Measurements from ENCODE around the gene PCDHGA1. TPM values are rescaled to one million over a fixed set of nuclear protein-coding genes. Genes with fewer than 3 reads are reported as not detected.

Gene PCDHGA1
- total and polyA plus RNA-seq, 9 of the 15 experiments (the other 6 are each of a cell fraction or from before 2014, with no cell fraction given), result 0.05 to 0.26 (median 0.18) TPM; not detected in 2

GRCh38 chr5:141492168-141492885, 162.0 kb downstream of the PCDHGA1 start:
- Histone ChIP-seq H4K20me1 (replicated peaks; ENCODE audit: control insufficient read depth, insufficient read depth, low read length) (0 out of 2 replicates have a peak, but pooled peaks cover 5% of the 10 kb centered on the region), H3K27ac (ENCODE audit: extremely low read depth, low read depth, low read length) (no peak overlapping the region), H3K36me3 (ENCODE audit: control insufficient read depth, insufficient read depth, low read length) (no peaks in the 10 kb centered on the region), H3K4me3 (no peak overlapping the region), H3K9me3 (replicated peaks; ENCODE audit: control insufficient read depth, insufficient read depth, low read depth, low read length) (no peaks in the 10 kb centered on the region), H3K27me3 (ENCODE audit: control insufficient read depth in 2 of 2, insufficient read depth in 2 of 2, low read length in 2 of 2) (peaks cover 44 to 86% of the 10 kb centered on the region in 2 experiments), H3K9me1 (ENCODE audit: control insufficient read depth, insufficient read depth, low read length) (no peaks in the 10 kb centered on the region), H3K79me2 (ENCODE audit: control insufficient read depth, insufficient read depth, low read length) (no peaks in the 10 kb centered on the region), H3K4me1 (replicated peaks in 1 of 2; ENCODE audit: control insufficient read depth in 2 of 2, insufficient read depth in 2 of 2, low read length in 2 of 2) (peaks cover 0 to 15% of the 10 kb centered on the region in 2 experiments; a peak in 2 of 5 replicates), H3K9ac (ENCODE audit: insufficient read depth in 1 of 2, low read depth in 2 of 2, low read length in 2 of 2) (no peak overlapping the region), H3K4me2 (ENCODE audit: insufficient read depth, low read length) (no peak overlapping the region), H2AFZ (ENCODE audit: low read depth, low read length) (no peak overlapping the region)
- ChIA-PET POLR2A (interaction anchor here (0.6 to 1.4 kb wide), 5 partner anchors 9 to 1076 kb away, joined by 3 to 5 read pairs (median 4); no protein-coding TSS in a partner anchor), CTCF (ENCODE audit: low intra/inter-chr PET ratio) (no interaction called here)
- intact Hi-C loops (cut with micrococcal nuclease), result no loop called here
- FAIRE-seq (no peak), DNase-seq (ENCODE audit: extremely low read depth in 1 of 4, low spot score in 3 of 4) (no peak), ATAC-seq (no peak)
- WGBS (ENCODE audit: insufficient coverage, low coverage, missing lambda C conversion rate), result 16% methylated on average over 62 of the region's 68 CpGs
- TF ChIP-seq ZNF764 (CRISPR knock-in tag; IDR thresholded peaks at IDR 0.05; ENCODE audit: low read depth) (no peak), U2AF2 (optimal IDR thresholded peaks at IDR 0.05; ENCODE audit: low read depth, low read length) (no peak), NFE2L1 (tag; IDR thresholded peaks at IDR 0.05; ENCODE audit: borderline replicate concordance, low read depth) (no peak), ZNF76 (CRISPR knock-in tag; IDR thresholded peaks at IDR 0.05; ENCODE audit: borderline replicate concordance) (no peak)
- in situ Hi-C loops (cut with MboI), result no loop called here
- BruUV-seq (replicated peaks), result no TSS peak

Measured in K562 (cell line).